Right lobe of liver (tissue), 6 donors: Measurements from ENCODE around the gene NID2. TPM values are rescaled to one million over a fixed set of nuclear protein-coding genes. Genes with fewer than 3 reads are reported as not detected.
A peak's percentile ranks its signal among the peaks of the same experiment; 100 is the strongest.

Experiments used
- ATAC-seq, 4 donors: fragments of 200-7000 bp; cut with Tn5 transposase; one replicate each; pipeline ENCODE4 v1.9.1; 2020; ENCODE audit warnings: mild to moderate bottlenecking in 4 of 4, moderate library complexity in 4 of 4
- DNase-seq, 3 donors: peaks; one replicate each; pipeline ENCODE4 v3.0.0-alpha.2; 2020
- H3K27ac ChIP-seq, 3 donors: fragments of 200-600 bp; one replicate each; pipeline ENCODE4 v1.8.0; 2022
- H3K27me3 ChIP-seq, 2 donors: fragments of 200-600 bp; one replicate each; pipeline ENCODE4 v1.8.0; 2022
- H3K36me3 ChIP-seq, 4 donors: fragments of 200-600 bp; sonication (generic) in 1 of 4; one replicate each; pipeline versions ENCODE4 v1.5.1 to v1.8.0; 2017 to 2022; ENCODE audit warnings: control low read depth in 1 of 4
- H3K4me1 ChIP-seq, 4 donors: fragments of 200-600 bp; sonication (generic) in 1 of 4; one replicate each; pipeline versions ENCODE4 v1.5.1 to v1.8.0; 2017 to 2022; ENCODE audit warnings: control low read depth in 1 of 4
- H3K4me3 ChIP-seq, 3 donors: fragments of 200-600 bp; one replicate each; pipeline ENCODE4 v1.8.0; 2022
- H3K9me3 ChIP-seq, 4 donors: fragments of 200-600 bp; sonication (generic) in 1 of 4; one replicate each; pipeline versions ENCODE4 v1.5.1 to v1.8.0; 2017 to 2022; ENCODE audit warnings: control low read depth in 1 of 4
- POLR2A ChIP-seq: fragments of 450-650 bp; IDR thresholded peaks from one replicate; pipeline ENCODE4 v1.6.1; 2017; ENCODE audit warnings: antibody characterized with exemption, mild to moderate bottlenecking
- WGBS: methylation state at CpG from one replicate; pipeline ENCODE4 v1.1.6; 2018; ENCODE audit warnings: low coverage, low lambda C conversion rate; ENCODE audit not compliant: insufficient coverage; ENCODE audit errors: missing lambda C conversion rate; 5-methylcytosine and 5-hydroxymethylcytosine counted together
- intact Hi-C, 2 donors: fragments of 100-400 bp; cut with DNase I; formaldehyde crosslinking; loops; one replicate each; pipeline versions ENCODE4 v1.11.2 to v1.14.1; 2022
- total RNA-seq, 6 experiments: library from RNA; depleted of rRNA in 2 of 6; stranded (reverse); fragments of >200 nt in 2 of 6; fragmentation: NEBNext Ultra II Directional in 3 of 6; extraction: Animal tissue kit (Norgen Biotek cat#: 25700) in 3 of 6; gene quantifications; one replicate each; pipeline versions ENCODE4 v1.1.0 to v1.2.4, GENCODE V29; 2016 to 2023
- TF ChIP-seq, protein P1 (sequence below), 4 donors: fragments of 200-600 bp in 3 of 4; fragments of 450-650 bp in 1 of 4; IDR thresholded peaks; one replicate each; pipeline versions ENCODE4 v1.5.1 to v1.8.0; 2016 to 2022; ENCODE audit warnings: antibody characterized with exemption in 4 of 4, mild to moderate bottlenecking in 2 of 4
- donor health status: DM: no; HTN: yes; CAD: no.
- donor health status: DM: no; HTN: no; CAD: no.
- donor health status: DM: no; HTN: no; CAD: no.
- donor health status: DM: no; HTN: yes; CAD: no.
- donor health status: DM: no; HTN: yes; CAD: no.

The NID2 gene
- total RNA-seq, 6 experiments from 2014 or later, result 1.7 to 12.9 (median 4.5) TPM

DNA sequence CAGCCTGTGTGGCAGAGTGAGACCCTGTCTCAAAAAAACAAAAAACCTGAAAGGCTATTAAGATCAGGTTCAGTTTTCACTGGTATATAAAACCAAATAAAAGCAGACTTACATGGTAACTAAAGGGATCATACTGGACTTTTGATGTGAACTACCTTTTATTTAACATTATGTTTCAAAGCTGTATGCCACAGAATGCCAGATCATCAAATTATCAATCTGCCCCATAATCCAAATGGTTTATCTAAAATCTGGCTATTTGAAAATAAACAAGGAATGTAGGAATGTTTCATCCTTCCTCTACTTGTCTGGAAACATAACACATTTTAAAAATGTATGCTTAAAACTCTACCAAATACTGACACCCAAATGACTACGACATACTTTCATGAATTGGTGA, 14.2 kb downstream of the NID2 start:
- Histone ChIP-seq H3K27ac (no peak overlapping the region), H3K27me3 (no peaks in the 10 kb centered on the region), H3K4me3 (no peak overlapping the region), H3K36me3 (no peaks in the 10 kb centered on the region), H3K4me1 (no peaks in the 10 kb centered on the region), H3K9me3 (no peaks in the 10 kb centered on the region)
- no peak for DNase-seq
- intact Hi-C loops, result no loop called here
- no peak for ATAC-seq
- TF ChIP-seq, protein P1, sequence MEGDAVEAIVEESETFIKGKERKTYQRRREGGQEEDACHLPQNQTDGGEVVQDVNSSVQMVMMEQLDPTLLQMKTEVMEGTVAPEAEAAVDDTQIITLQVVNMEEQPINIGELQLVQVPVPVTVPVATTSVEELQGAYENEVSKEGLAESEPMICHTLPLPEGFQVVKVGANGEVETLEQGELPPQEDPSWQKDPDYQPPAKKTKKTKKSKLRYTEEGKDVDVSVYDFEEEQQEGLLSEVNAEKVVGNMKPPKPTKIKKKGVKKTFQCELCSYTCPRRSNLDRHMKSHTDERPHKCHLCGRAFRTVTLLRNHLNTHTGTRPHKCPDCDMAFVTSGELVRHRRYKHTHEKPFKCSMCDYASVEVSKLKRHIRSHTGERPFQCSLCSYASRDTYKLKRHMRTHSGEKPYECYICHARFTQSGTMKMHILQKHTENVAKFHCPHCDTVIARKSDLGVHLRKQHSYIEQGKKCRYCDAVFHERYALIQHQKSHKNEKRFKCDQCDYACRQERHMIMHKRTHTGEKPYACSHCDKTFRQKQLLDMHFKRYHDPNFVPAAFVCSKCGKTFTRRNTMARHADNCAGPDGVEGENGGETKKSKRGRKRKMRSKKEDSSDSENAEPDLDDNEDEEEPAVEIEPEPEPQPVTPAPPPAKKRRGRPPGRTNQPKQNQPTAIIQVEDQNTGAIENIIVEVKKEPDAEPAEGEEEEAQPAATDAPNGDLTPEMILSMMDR (IDR thresholded peaks at IDR 0.05), result no peak
- no peak for TF ChIP-seq POLR2A
- WGBS, result 38% methylated on average over 1 of the region's 1 CpG

DNA sequence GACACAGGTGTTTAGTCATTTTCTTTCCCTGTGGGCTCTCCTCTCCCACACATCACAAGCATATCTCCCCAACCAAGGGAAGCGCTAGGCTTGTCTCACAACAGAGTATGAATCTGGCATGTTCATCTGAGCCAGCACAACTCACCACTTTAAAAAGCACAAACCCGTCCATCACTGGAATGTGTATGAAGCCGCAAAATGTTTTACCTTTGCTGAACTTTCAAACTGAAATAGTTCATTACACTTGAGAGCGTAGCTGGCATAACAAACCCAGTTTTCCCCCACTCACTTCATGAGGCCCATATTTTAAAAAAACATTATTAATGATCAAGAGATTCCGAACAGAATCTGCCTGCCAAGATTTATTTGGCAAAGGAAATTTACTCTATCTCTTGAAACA, 15.8 kb downstream of the NID2 start:
- DNase-seq, result no peak
- intact Hi-C loops, result no loop called here
- no peak for ATAC-seq
- H3K27me3 ChIP-seq, result no peaks in the 10 kb centered on the region
- no peaks in the 10 kb centered on the region for H3K9me3 ChIP-seq
- H3K4me3 ChIP-seq, result no peak overlapping the region
- TF ChIP-seq, protein P1 (IDR thresholded peaks at IDR 0.05), result no peak
- TF ChIP-seq POLR2A, result no peak
- no peak overlapping the region for H3K27ac ChIP-seq
- no peaks in the 10 kb centered on the region for H3K36me3 ChIP-seq
- 60% methylated on average over 5 of the region's 5 CpGs for WGBS
- H3K4me1 ChIP-seq, result no peaks in the 10 kb centered on the region

DNA sequence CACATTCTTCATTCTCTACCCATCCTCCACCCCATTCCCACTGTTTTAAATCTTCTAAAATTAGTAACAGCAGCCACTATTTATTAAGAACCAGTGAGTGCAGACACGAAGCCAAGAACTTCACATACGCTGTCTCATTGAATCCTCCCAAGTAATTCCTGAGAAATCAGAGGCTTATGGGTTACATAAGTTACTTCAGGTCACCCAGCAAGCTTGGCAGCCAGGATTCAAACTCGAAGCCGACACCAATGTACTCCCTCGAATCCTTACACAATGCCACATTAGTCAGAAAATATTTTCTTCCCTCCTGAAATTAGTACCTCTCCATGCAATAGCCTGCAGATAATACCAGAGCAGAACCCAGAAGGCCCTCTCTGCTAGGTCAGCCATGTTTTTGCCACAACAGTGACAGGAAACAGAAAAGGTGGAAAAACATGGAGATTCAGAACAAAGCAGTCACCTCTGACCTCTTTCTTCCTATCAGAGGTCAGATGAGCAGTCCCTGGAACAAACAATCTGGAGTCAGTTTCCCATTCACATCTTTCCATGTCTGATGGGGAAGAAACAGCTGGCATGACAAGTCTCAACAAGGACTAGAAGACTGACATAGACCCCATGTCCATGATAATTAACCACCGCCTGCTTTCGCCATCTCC, 16.4 kb downstream of the NID2 start:
- DNase-seq, result no peak
- ATAC-seq, result no peak
- H3K27ac ChIP-seq, result peak overlapping the region in 1 of 3 donors; percentile 15
- no peaks in the 10 kb centered on the region for H3K4me1 ChIP-seq
- intact Hi-C loops, result no loop called here
- no peak for TF ChIP-seq POLR2A
- TF ChIP-seq, protein P1 (IDR thresholded peaks at IDR 0.05), result no peak
- no peak overlapping the region for H3K4me3 ChIP-seq
- H3K36me3 ChIP-seq, result no peaks in the 10 kb centered on the region
- no peaks in the 10 kb centered on the region for H3K9me3 ChIP-seq
- H3K27me3 ChIP-seq, result no peaks in the 10 kb centered on the region
- 51% methylated on average over 7 of the region's 7 CpGs for WGBS

DNA sequence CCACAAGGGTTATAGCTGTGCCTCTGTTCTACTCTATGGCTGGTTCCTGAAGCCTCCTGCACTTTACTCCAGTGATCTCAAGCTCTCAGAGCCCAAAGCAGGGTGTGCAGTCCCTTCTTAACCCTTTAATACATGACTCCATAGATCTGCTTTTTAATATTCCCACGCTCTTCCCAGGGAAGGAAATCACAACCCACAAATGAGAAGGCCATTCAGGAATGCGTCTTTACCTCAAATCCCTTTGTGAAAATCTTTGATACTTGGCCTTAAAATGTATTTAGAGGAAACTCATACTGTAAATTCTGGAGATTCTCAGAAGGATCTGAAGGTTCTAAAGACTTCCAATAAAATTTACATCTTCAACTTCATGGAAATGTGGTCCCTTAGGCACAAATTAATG, 17.0 kb downstream of the NID2 start:
- no peaks in the 10 kb centered on the region for H3K27me3 ChIP-seq
- intact Hi-C loops, result no loop called here
- 45% methylated on average over 2 of the region's 2 CpGs for WGBS
- no peak for DNase-seq
- H3K36me3 ChIP-seq, result no peaks in the 10 kb centered on the region
- ATAC-seq, result no peak
- TF ChIP-seq POLR2A, result no peak
- TF ChIP-seq, protein P1 (IDR thresholded peaks at IDR 0.05), result no peak
- H3K9me3 ChIP-seq, result no peaks in the 10 kb centered on the region
- no peak overlapping the region for H3K4me3 ChIP-seq
- H3K27ac ChIP-seq, result no peak overlapping the region
- no peaks in the 10 kb centered on the region for H3K4me1 ChIP-seq
